Neuronal stem cell (in vitro differentiated cells): ENCODE data around the gene TCERG1.

Source experiments
- DNase-seq: peaks from one replicate; pipeline ENCODE4 v3.0.0-alpha.2; 2013; ENCODE audit warnings: low spot score
- H2AFZ ChIP-seq: one replicate; pipeline ENCODE4 v1.6.1; 2013; ENCODE audit warnings: mild to moderate bottlenecking, low read length, inconsistent platforms
- H2AK5ac ChIP-seq: 2 replicates; pipeline ENCODE4 v1.6.1; 2013; ENCODE audit warnings: low read depth, mild to moderate bottlenecking, inconsistent platforms, low read length, moderate library complexity, mixed read lengths
- H2BK120ac ChIP-seq: 2 replicates; pipeline ENCODE4 v1.6.1; 2013; ENCODE audit warnings: low read depth, mild to moderate bottlenecking, inconsistent platforms, low read length, moderate library complexity, mixed read lengths
- H2BK12ac ChIP-seq: one replicate; pipeline ENCODE4 v1.6.1; 2013; ENCODE audit warnings: low read length, inconsistent platforms
- H2BK15ac ChIP-seq: 2 replicates; pipeline ENCODE4 v1.6.1; 2013; ENCODE audit warnings: mild to moderate bottlenecking, low read length, inconsistent platforms, mixed read lengths
- H2BK5ac ChIP-seq: one replicate; pipeline ENCODE4 v1.6.1; 2013; ENCODE audit warnings: inconsistent platforms, mild to moderate bottlenecking, low read length, moderate library complexity
- H3K14ac ChIP-seq: one replicate; pipeline ENCODE4 v1.6.1; 2013; ENCODE audit warnings: low read length, inconsistent platforms
- H3K18ac ChIP-seq: 2 replicates; pipeline ENCODE4 v1.6.1; 2013; ENCODE audit warnings: low read length, inconsistent platforms
- H3K23ac ChIP-seq: 2 replicates; pipeline ENCODE4 v1.6.1; 2013; ENCODE audit warnings: low read depth, mild to moderate bottlenecking, mixed read lengths, low read length, inconsistent platforms; ENCODE audit not compliant: poor library complexity
- H3K27ac ChIP-seq: replicated peaks from 3 replicates; pipeline ENCODE4 v1.5.1; 2013; ENCODE audit warnings: low read length, inconsistent platforms
- H3K27me3 ChIP-seq, 3 experiments: 2 replicates each; pipeline ENCODE4 v1.6.1; 2013; ENCODE audit warnings: low read length in 3 of 3, mild to moderate bottlenecking in 2 of 3, inconsistent platforms in 1 of 3, low read depth in 1 of 3, mixed read lengths in 1 of 3, moderate library complexity in 1 of 3; ENCODE audit not compliant: control insufficient read depth in 3 of 3, insufficient read depth in 3 of 3
- H3K36me3 ChIP-seq, 2 donors: replicated peaks in 1 of 2; 2 replicates each; pipeline ENCODE4 v1.6.1; 2013; ENCODE audit warnings: low read length in 2 of 2; ENCODE audit not compliant: control insufficient read depth in 2 of 2, insufficient read depth in 2 of 2
- H3K4ac ChIP-seq: 2 replicates; pipeline ENCODE4 v1.6.1; 2013; ENCODE audit warnings: inconsistent platforms, mild to moderate bottlenecking, low read length, moderate library complexity
- H3K4me1 ChIP-seq, 2 donors: 1 replicate in 1 of 2; 2 replicates in 1 of 2; pipeline ENCODE4 v1.6.1; 2013; ENCODE audit warnings: low read length in 2 of 2, low read depth in 1 of 2; ENCODE audit not compliant: control insufficient read depth in 2 of 2, insufficient read depth in 1 of 2
- H3K4me2 ChIP-seq: one replicate; pipeline ENCODE4 v1.6.1; 2013; ENCODE audit warnings: mild to moderate bottlenecking, low read length, inconsistent platforms; ENCODE audit not compliant: insufficient read depth, poor library complexity, severe bottlenecking
- H3K4me3 ChIP-seq, 2 donors: 2 replicates each; pipeline ENCODE4 v1.5.1; 2013; ENCODE audit warnings: low read length in 2 of 2, mild to moderate bottlenecking in 2 of 2, inconsistent platforms in 1 of 2, moderate library complexity in 1 of 2
- H3K79me1 ChIP-seq: one replicate; pipeline ENCODE4 v1.6.1; 2013; ENCODE audit warnings: low read depth, mild to moderate bottlenecking, inconsistent platforms, low read length, moderate library complexity
- H3K9ac ChIP-seq: one replicate; pipeline ENCODE4 v1.6.1; 2013; ENCODE audit warnings: mild to moderate bottlenecking, low read depth, low read length, inconsistent platforms; ENCODE audit not compliant: poor library complexity
- H3K9me3 ChIP-seq, 2 donors: replicated peaks in 1 of 2; 2 replicates each; pipeline versions ENCODE3 to v1.6.1; 2013; ENCODE audit warnings: low read length in 2 of 2, mild to moderate bottlenecking in 2 of 2, inconsistent platforms in 1 of 2, low read depth in 1 of 2, mixed read lengths in 1 of 2, moderate library complexity in 1 of 2; ENCODE audit not compliant: control insufficient read depth in 2 of 2, insufficient read depth in 1 of 2
- H4K8ac ChIP-seq: one replicate; pipeline ENCODE4 v1.6.1; 2013; ENCODE audit warnings: low read depth, mild to moderate bottlenecking, inconsistent platforms, low read length, moderate library complexity
- H4K91ac ChIP-seq: one replicate; pipeline ENCODE4 v1.6.1; 2013; ENCODE audit warnings: low read length, low read depth, mild to moderate bottlenecking, inconsistent platforms; ENCODE audit not compliant: poor library complexity
- WGBS, 2 donors: extraction: QIAGEN DNeasy Blood & Tissue Kit; methylation state at CpG; one replicate each; pipeline ENCODE4 v1.1.7; 2013; ENCODE audit warnings: missing lambda C conversion rate in 2 of 2, mixed read lengths in 1 of 2; ENCODE audit not compliant: insufficient read length in 2 of 2, insufficient replicate concordance in 1 of 2; ENCODE audit errors: extremely low coverage in 2 of 2; 5-methylcytosine and 5-hydroxymethylcytosine counted together

Gene TCERG1

DNA sequence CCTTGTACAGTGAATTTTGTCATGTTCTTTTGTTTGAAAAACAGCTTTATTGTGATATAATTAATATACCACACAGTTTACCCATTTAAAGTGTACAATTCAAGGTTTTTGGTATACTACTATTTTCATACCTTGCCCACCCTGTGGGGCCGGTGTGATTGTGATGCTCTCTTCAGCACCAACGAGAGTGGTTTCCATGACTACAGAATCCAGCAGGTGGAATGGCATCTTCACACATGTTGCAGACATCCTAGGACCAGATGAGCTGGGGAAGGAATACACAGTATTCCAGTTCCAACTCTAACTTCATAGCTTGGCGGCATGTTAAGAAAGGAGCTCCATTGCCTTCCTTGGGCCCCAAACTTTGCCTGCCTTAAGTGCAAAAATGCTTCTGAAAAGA lies 76.6 kb downstream of the TCERG1 start:
- H2BK5ac ChIP-seq: no peak overlapping the region
- no peak overlapping the region for H3K9ac ChIP-seq
- no peak overlapping the region for H3K27ac ChIP-seq
- no CpG with 5 or more reads among the region's 3 CpGs for WGBS, 2 donors
- no peak overlapping the region for H3K23ac ChIP-seq
- no peak for DNase-seq
- no peak overlapping the region for H3K4me2 ChIP-seq
- H3K4me1 ChIP-seq: peaks cover 0 to 2% of the 10 kb centered on the region in 2 donors
- H3K18ac ChIP-seq: no peak overlapping the region
- no peak overlapping the region for H2BK12ac ChIP-seq
- no peaks in the 10 kb centered on the region for H3K36me3 ChIP-seq
- no peaks in the 10 kb centered on the region for H3K9me3 ChIP-seq
- H4K8ac ChIP-seq: no peak overlapping the region
- H2AK5ac ChIP-seq: no peak overlapping the region
- no peaks in the 10 kb centered on the region for H3K79me1 ChIP-seq
- no peak overlapping the region for H3K4me3 ChIP-seq
- no peak overlapping the region for H2BK15ac ChIP-seq
- no peak overlapping the region for H2AFZ ChIP-seq
- H2BK120ac ChIP-seq: no peak overlapping the region
- no peak overlapping the region for H3K14ac ChIP-seq
- no peak overlapping the region for H3K4ac ChIP-seq
- H4K91ac ChIP-seq: no peak overlapping the region
- no peaks in the 10 kb centered on the region for H3K27me3 ChIP-seq

- Histone ChIP-seq H3K4me3 (no peak overlapping the region), H2AFZ (no peak overlapping the region), H2BK15ac (no peak overlapping the region), H3K9ac (no peak overlapping the region), H2BK5ac (no peak overlapping the region), H4K91ac (no peak overlapping the region), H3K23ac (no peak overlapping the region), H3K4ac (no peak overlapping the region), H3K9me3 (peaks cover 0 to 5% of the 10 kb centered on the region in 2 donors), H3K27ac (no peak overlapping the region), H3K4me1 (no peaks in the 10 kb centered on the region), H2BK120ac (no peak overlapping the region), H2AK5ac (no peak overlapping the region), H3K27me3 (no peaks in the 10 kb centered on the region), H2BK12ac (no peak overlapping the region), H3K4me2 (no peak overlapping the region), H4K8ac (no peak overlapping the region), H3K14ac (no peak overlapping the region), H3K18ac (no peak overlapping the region), H3K36me3 (no peaks in the 10 kb centered on the region), H3K79me1 (no peaks in the 10 kb centered on the region)
- no peak for DNase-seq
- WGBS, 2 donors: no CpG with 5 or more reads among the region's 3 CpGs
Observed at GRCh38 chr5:146527785-146528184, 80.7 kb downstream of the TCERG1 start.

DNA sequence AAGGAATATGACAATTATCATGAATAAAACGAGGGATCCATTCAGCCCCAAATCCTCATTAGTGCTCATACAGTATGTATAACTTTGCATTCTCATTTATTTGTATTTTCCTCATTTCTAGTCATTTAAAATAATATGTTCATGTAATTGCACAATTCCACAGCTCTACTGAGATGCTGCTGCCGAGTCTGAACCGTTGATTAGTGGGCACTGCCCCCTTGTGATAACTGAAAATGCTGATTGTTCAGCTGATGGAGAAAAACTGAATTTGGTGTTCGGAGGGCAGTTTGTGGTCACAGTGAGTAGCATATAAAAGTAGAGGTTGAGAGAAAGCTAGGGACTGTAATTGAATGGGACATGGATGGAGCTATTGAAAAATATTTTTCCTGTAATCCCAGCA lies 81.1 kb downstream of the TCERG1 start:
- no peak overlapping the region for H3K14ac ChIP-seq
- no peak overlapping the region for H3K18ac ChIP-seq
- no peak overlapping the region for H3K23ac ChIP-seq
- H3K79me1 ChIP-seq: no peaks in the 10 kb centered on the region
- H2BK120ac ChIP-seq: no peak overlapping the region
- H3K9me3 ChIP-seq: peaks cover 0 to 5% of the 10 kb centered on the region in 2 donors
- no peak overlapping the region for H4K8ac ChIP-seq
- H3K4ac ChIP-seq: no peak overlapping the region
- no peak overlapping the region for H4K91ac ChIP-seq
- no peak overlapping the region for H3K4me3 ChIP-seq
- H3K9ac ChIP-seq: no peak overlapping the region
- no peak for DNase-seq
- H2AK5ac ChIP-seq: no peak overlapping the region
- H2BK12ac ChIP-seq: no peak overlapping the region
- H3K4me2 ChIP-seq: no peak overlapping the region
- H3K27me3 ChIP-seq: no peaks in the 10 kb centered on the region
- H3K4me1 ChIP-seq: peaks cover 0 to under 1% of the 10 kb centered on the region in 2 donors
- no peaks in the 10 kb centered on the region for H3K36me3 ChIP-seq
- H3K27ac ChIP-seq: no peak overlapping the region
- H2BK5ac ChIP-seq: no peak overlapping the region
- no peak overlapping the region for H2AFZ ChIP-seq
- WGBS, 2 donors: no CpG with 5 or more reads among the region's 4 CpGs
- no peak overlapping the region for H2BK15ac ChIP-seq

DNA sequence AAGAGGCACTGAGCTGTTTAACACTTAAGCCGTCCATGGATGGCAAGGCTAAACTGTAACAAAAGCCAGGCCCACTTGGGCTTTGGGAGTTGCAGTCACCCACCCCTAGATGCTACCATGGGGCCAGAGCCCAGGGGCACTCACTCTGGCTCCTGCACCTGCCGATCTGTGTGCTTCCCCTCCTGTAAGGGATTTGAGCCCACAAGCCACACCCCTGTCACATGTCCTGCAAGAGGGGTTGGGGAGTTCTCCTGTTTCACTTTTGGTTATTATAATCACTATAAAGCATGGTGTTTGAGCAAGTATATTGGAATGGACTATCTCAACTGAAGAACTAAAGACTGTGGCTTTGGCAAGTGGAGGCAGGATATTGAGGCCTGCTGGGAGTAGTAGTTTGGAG lies 82.9 kb downstream of the TCERG1 start:
- Histone ChIP-seq H4K8ac (no peak overlapping the region), H4K91ac (no peak overlapping the region), H3K14ac (no peak overlapping the region), H3K4me3 (no peak overlapping the region), H3K79me1 (no peaks in the 10 kb centered on the region), H3K23ac (no peak overlapping the region), H3K36me3 (no peaks in the 10 kb centered on the region), H3K4me2 (no peak overlapping the region), H2BK12ac (no peak overlapping the region), H3K4ac (no peak overlapping the region), H2AFZ (no peak overlapping the region), H3K4me1 (peaks cover 0 to 9% of the 10 kb centered on the region in 2 donors), H3K18ac (no peak overlapping the region), H3K9me3 (peaks cover 0 to 5% of the 10 kb centered on the region in 2 donors), H3K27ac (no peak overlapping the region), H3K9ac (no peak overlapping the region), H2AK5ac (no peak overlapping the region), H2BK5ac (no peak overlapping the region), H2BK120ac (no peak overlapping the region), H3K27me3 (no peaks in the 10 kb centered on the region), H2BK15ac (no peak overlapping the region)
- no CpG with 5 or more reads among the region's 2 CpGs for WGBS, 2 donors
- no peak for DNase-seq
